Immature natural killer cell (primary cell): Measurements from ENCODE around the gene SOX1. TPM values are rescaled to one million over a fixed set of nuclear protein-coding genes. Genes with fewer than 3 reads are reported as not detected.

ENCODE experiments used
- DNase-seq, 3 donors: peaks; one replicate each; pipeline ENCODE4 v3.0.0; 2022; ENCODE audit warnings: mixed read lengths in 1 of 3
- H3K27ac Mint-ChIP-seq, 6 donors: one replicate each; pipeline ENCODE4 v1.8.0; 2020; ENCODE audit warnings: mixed read lengths in 6 of 6, mild to moderate bottlenecking in 5 of 6, inconsistent platforms in 4 of 6, moderate library complexity in 3 of 6
- H3K27me3 Mint-ChIP-seq, 3 donors: one replicate each; pipeline ENCODE4 v1.8.0; 2020 to 2021; ENCODE audit warnings: low read depth in 3 of 3, mild to moderate bottlenecking in 3 of 3, mixed read lengths in 3 of 3, moderate library complexity in 3 of 3, inconsistent platforms in 1 of 3
- H3K36me3 Mint-ChIP-seq, 3 donors: one replicate each; pipeline ENCODE4 v1.8.0; 2020; ENCODE audit warnings: mixed read lengths in 3 of 3, inconsistent platforms in 2 of 3, mild to moderate bottlenecking in 2 of 3
- H3K4me1 Mint-ChIP-seq, 2 donors: one replicate each; pipeline ENCODE4 v1.8.0; 2020; ENCODE audit warnings: inconsistent platforms in 2 of 2, mild to moderate bottlenecking in 2 of 2, mixed read lengths in 2 of 2, moderate library complexity in 1 of 2
- H3K4me3 Mint-ChIP-seq, 5 donors: one replicate each; pipeline ENCODE4 v1.8.0; 2020; ENCODE audit warnings: mild to moderate bottlenecking in 5 of 5, mixed read lengths in 5 of 5, inconsistent platforms in 3 of 5, moderate library complexity in 3 of 5
- H3K9me3 Mint-ChIP-seq, 6 donors: one replicate each; pipeline ENCODE4 v1.8.0; 2020; ENCODE audit warnings: mild to moderate bottlenecking in 6 of 6, mixed read lengths in 6 of 6, inconsistent platforms in 4 of 6, moderate library complexity in 3 of 6
- polyA plus RNA-seq, 3 donors: library from polyadenylated mRNA; unstranded; fragments of 300-500 nt; fragmentation: Illumina TruSeq; gene quantifications; one replicate each; pipeline ENCODE4 v1.2.3, GENCODE V29; 2021

SOX1 gene
- polyA plus RNA-seq, 3 donors from 2014 or later: not detected

GRCh38 chr13:112119192-112120030 is 52.5 kb downstream of the SOX1 start:
- no peak overlapping the region for H3K27ac Mint-ChIP-seq
- DNase-seq: no peak
- H3K9me3 Mint-ChIP-seq: peaks cover 0 to 1% (median 0%) of the 10 kb centered on the region in 6 donors
- peaks cover 0 to 3% (median 2%) of the 10 kb centered on the region in 3 donors for H3K27me3 Mint-ChIP-seq
- H3K36me3 Mint-ChIP-seq: no peaks in the 10 kb centered on the region
- peaks cover 0 to 3% of the 10 kb centered on the region in 2 donors for H3K4me1 Mint-ChIP-seq
- H3K4me3 Mint-ChIP-seq: no peak overlapping the region

- H3K36me3 Mint-ChIP-seq: no peaks in the 10 kb centered on the region
- peaks cover 0 to 1% (median 0%) of the 10 kb centered on the region in 6 donors for H3K9me3 Mint-ChIP-seq
- H3K4me1 Mint-ChIP-seq: no peaks in the 10 kb centered on the region
- H3K27me3 Mint-ChIP-seq: peaks cover 0 to 3% (median 2%) of the 10 kb centered on the region in 3 donors
- no peak overlapping the region for H3K4me3 Mint-ChIP-seq
- DNase-seq: no peak
- no peak overlapping the region for H3K27ac Mint-ChIP-seq
Observed at GRCh38 chr13:112120031-112120373, 53.1 kb downstream of the SOX1 start.
